ENCODE measurements around the gene KRTAP2-3. TPM values are rescaled to one million over a fixed set of nuclear protein-coding genes. Genes with fewer than 3 reads are reported as not detected.
"Not testable (repeated sequence)": the region's sequence is repeated elsewhere in the genome, so short reads cannot be mapped to it uniquely, and the experiment has no call there.

KRTAP2-3 gene
- total RNA-seq, 4 donors from 2014 or later = not detected

GRCh38 chr17:41084100-41084856, 24.4 kb upstream of the KRTAP2-3 start, which contains the start of gene KRTAP4-7:
TSS of gene KRTAP4-7 (plus strand) at chr17:41084150. CDS start at chr17:41084207, 57 bp downstream.
- intact Hi-C loops (cut with DNase I; ENCODE audit: low total_unique reads); ATAC-seq; H3K9me3 ChIP-seq; DNase-seq; H3K27me3 ChIP-seq; H3K36me3 ChIP-seq; H3K4me1 ChIP-seq; H3K4me3 ChIP-seq; H3K27ac ChIP-seq: not testable (repeated sequence)
- in situ Hi-C loops (cut with MboI; ENCODE audit: low sequenced_read_pairs in 4 of 4) = loop anchor here in 1 of 4 donors (25.0 kb wide), 1 partner anchor 103 kb away; the partner anchor contains the start of genes KRTAP4-1, KRTAP4-2 and KRTAP9-1

GRCh38 chr17:41083427-41083826, 23.5 kb upstream of the KRTAP2-3 start:
- H3K27ac ChIP-seq; intact Hi-C loops (cut with DNase I; ENCODE audit: low total_unique reads); H3K9me3 ChIP-seq; H3K4me1 ChIP-seq; H3K4me3 ChIP-seq; H3K36me3 ChIP-seq; DNase-seq; H3K27me3 ChIP-seq; ATAC-seq: not testable (repeated sequence)
- in situ Hi-C loops (cut with MboI; ENCODE audit: low sequenced_read_pairs in 4 of 4) = loop anchor here in 1 of 4 donors (25.0 kb wide), 1 partner anchor 104 kb away; the partner anchor contains the start of genes KRTAP4-1, KRTAP4-2 and KRTAP9-1

GRCh38 chr17:41082626-41083025, 22.7 kb upstream of the KRTAP2-3 start:
- DNase-seq (no peak), ATAC-seq (no peak)
- intact Hi-C loops (cut with DNase I; ENCODE audit: low total_unique reads) = no loop called here
- peaks cover 0 to 6% (median 0%) of the 10 kb centered on the region in 3 donors for H3K27me3 ChIP-seq
- no peaks in the 10 kb centered on the region for H3K4me1 ChIP-seq
- H3K27ac ChIP-seq = no peak overlapping the region
- in situ Hi-C loops (cut with MboI; ENCODE audit: low sequenced_read_pairs in 4 of 4) = loop anchor here in 1 of 4 donors (25.0 kb wide), 1 partner anchor 105 kb away; the partner anchor contains the start of genes KRTAP4-1, KRTAP4-2 and KRTAP9-1
- H3K4me3 ChIP-seq = no peak overlapping the region
- H3K9me3 ChIP-seq = no peaks in the 10 kb centered on the region
- no peak for TF ChIP-seq POLR2A (IDR thresholded peaks at IDR 0.05)
- TF ChIP-seq CTCF (IDR thresholded peaks at IDR 0.05 in 4 of 5, conservative IDR thresholded peaks at IDR 0.05 in 1 of 5) = no peak
- no peaks in the 10 kb centered on the region for H3K36me3 ChIP-seq

- in situ Hi-C loops (cut with MboI; ENCODE audit: low sequenced_read_pairs in 4 of 4) (loop anchor here in 1 of 4 donors (25.0 kb wide), 1 partner anchor 111 kb away; the partner anchor contains the start of genes KRTAP4-1, KRTAP4-2 and KRTAP9-1), intact Hi-C loops (cut with DNase I; ENCODE audit: low total_unique reads) (no loop called here)
- Histone ChIP-seq H3K27me3 (peaks cover 0 to 6% (median 0%) of the 10 kb centered on the region in 3 donors), H3K9me3 (no peaks in the 10 kb centered on the region), H3K36me3 (no peaks in the 10 kb centered on the region), H3K4me3 (no peak overlapping the region), H3K4me1 (no peaks in the 10 kb centered on the region), H3K27ac (no peak overlapping the region)
- ATAC-seq (no peak), DNase-seq (no peak)
- no peak for TF ChIP-seq POLR2A (IDR thresholded peaks at IDR 0.05)
Observed at GRCh38 chr17:41076788-41077187, 16.9 kb upstream of the KRTAP2-3 start.

GRCh38 chr17:41073676-41074075, 13.8 kb upstream of the KRTAP2-3 start:
- Histone ChIP-seq H3K27ac (no peak overlapping the region), H3K36me3 (no peaks in the 10 kb centered on the region), H3K27me3 (peaks cover 0 to 5% (median 0%) of the 10 kb centered on the region in 3 donors), H3K4me1 (no peaks in the 10 kb centered on the region), H3K4me3 (no peak overlapping the region), H3K9me3 (no peaks in the 10 kb centered on the region)
- DNase-seq (no peak), ATAC-seq (no peak)
- in situ Hi-C loops (cut with MboI; ENCODE audit: low sequenced_read_pairs in 4 of 4) (loop anchor here in 1 of 4 donors (25.0 kb wide), 1 partner anchor 111 kb away; the partner anchor contains the start of gene KRT39), intact Hi-C loops (cut with DNase I; ENCODE audit: low total_unique reads) (no loop called here)
- no peak for TF ChIP-seq CTCF (IDR thresholded peaks at IDR 0.05 in 4 of 5, conservative IDR thresholded peaks at IDR 0.05 in 1 of 5)
- TF ChIP-seq POLR2A (IDR thresholded peaks at IDR 0.05) = no peak
